Stimulated activated CD4-positive, alpha-beta T cell treated with anti-CD3 and anti-CD28 coated beads, Interleukin-15, amount 100 ng/mL, for 24 hours (primary cell): ENCODE data around the gene NIPAL3.
"Not testable (repeated sequence)": the region's sequence is repeated elsewhere in the genome, so short reads cannot be mapped to it uniquely, and the experiment has no call there.

Source experiments
- DNase-seq: peaks from one replicate; pipeline ENCODE4 v3.0.0-alpha.2; 2020

The NIPAL3 gene

DNA sequence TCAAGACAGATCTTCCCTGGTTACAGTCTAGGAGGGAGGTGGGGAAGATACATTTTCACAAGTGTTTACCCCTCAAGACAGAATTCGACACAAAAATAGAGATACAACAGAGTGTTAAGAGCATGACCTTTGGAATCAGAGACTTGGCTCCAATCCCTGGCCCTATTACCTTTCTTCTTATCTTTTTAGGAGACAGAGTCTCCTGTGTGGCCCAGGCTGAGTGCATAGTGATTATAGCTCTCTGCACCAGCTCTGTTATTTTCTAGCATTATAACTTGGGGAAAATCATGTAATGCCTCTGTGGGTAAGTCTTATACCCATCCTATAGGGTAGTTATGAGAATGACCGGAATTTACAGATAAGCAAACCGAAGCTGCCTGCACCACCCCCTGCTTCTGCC, 9.8 kb downstream of the NIPAL3 start:
- no peak for DNase-seq

GRCh38 chr1:24425922-24426321, 10.3 kb downstream of the NIPAL3 start:
- no peak for DNase-seq

GRCh38 chr1:24426744-24427544, 11.3 kb downstream of the NIPAL3 start:
- no peak for DNase-seq

GRCh38 chr1:24427545-24427862, 11.9 kb downstream of the NIPAL3 start:
- DNase-seq: no peak

DNA sequence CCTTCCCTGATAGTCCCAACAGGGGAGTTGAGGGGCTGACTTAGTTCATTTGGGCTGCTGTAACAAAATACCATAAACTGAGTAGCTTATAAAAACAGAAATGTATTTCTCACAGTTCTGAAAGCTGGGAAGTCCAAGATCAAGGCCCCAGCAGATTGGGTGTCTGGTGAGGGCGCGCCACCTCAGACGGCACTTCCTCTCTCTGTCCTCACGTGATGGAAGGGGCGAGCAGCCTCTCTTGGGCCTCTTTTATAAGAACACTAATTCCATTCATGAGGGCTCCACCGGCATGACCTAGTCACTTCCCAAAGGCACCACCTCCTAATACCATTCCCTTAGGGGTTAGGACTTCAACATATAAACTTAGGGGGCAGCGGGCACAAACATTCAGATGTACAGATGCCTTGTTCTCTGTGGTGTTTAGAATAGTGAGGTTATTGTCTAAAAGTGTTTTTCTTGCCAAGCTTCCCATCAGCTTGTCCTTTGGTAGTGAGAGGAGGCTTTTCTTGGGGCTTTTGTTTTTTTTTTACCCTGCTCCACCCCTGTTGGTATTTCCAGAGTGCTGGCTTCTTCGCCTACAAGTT, 20.3 kb downstream of the NIPAL3 start:
- no peak for DNase-seq

- no peak for DNase-seq
Measured at GRCh38 chr1:24437631-24438396, 22.2 kb downstream of the NIPAL3 start.

DNA sequence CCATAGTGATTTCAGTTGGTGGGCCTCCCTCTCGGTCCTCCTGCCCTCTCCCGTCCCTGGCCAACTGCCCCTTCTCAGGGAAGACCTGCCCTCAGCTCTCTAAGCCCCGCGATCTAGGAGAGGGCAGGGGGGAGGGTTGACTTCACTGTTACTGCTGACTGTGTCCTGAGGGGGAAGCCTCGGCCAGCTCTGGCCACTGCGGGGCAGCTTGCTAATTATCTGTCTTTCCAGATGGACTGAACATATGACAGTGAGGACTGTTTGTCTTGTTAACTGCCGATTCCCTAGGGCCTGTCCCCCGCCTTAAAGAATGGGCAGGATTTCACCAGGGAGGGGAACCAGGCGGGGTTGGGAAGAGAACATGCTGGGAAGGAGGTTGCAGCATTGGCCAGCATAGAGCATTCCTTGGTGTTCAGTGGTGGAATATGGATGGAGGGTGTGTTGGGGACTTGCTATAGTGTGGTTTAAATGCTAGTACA, 22.9 kb downstream of the NIPAL3 start:
- no peak for DNase-seq

GRCh38 chr1:24440436-24440835, 24.8 kb downstream of the NIPAL3 start:
- no peak for DNase-seq

- no peak for DNase-seq
Measured at GRCh38 chr1:24441480-24441879, 25.9 kb downstream of the NIPAL3 start.

DNA sequence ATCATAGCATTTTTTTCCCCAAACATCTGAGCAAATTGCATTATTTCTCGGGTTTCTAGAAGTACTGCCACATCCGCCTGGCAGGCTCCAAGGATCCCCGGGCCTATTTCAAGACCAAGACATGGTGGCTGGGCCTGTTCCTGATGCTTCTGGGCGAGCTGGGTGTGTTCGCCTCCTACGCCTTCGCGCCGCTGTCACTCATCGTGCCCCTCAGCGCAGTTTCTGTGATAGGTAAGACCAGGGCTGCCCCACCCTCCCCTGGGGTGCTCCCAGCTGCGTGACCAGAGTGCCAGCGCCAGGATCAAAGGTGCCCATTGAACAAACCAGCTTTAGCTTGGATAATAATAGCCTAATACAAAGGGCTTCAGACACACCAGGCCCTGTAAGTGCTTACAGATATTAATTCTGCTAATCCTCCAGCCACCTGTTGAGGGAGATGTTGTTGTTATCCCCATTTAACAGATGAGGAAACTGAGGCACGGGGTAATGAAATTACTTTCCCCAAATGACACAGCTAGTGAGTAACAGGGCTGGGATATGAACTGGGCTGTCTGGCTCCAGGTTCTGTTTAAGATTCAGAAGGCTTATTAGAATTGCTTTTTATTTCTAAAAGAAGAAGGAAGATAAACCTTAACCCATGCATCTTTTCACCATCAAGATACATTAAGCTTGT, 26.5 kb downstream of the NIPAL3 start:
- DNase-seq: no peak

GRCh38 chr1:24442764-24443163, 27.2 kb downstream of the NIPAL3 start:
- DNase-seq: no peak

DNA sequence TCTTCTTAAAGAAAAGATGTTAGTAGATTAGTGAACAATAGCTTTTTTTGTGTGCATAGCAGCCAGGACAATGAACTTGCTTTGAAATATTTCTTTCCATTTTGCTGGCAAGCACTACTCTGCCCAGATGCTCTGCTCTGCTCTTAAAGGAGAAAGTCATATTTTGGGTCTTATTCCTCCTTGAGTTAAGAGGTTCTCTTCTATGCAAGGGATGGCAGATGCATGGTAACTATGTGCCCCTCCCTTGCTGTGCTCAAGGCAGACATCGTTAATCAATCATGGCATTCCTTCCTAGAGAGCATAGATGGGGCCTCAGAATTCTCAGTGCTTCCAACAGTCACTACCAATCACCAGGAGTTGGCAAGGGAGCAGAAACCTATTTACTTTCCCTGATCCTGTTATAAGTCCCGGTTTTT, 27.6 kb downstream of the NIPAL3 start:
- no peak for DNase-seq

GRCh38 chr1:24446446-24446845, 30.8 kb downstream of the NIPAL3 start:
- DNase-seq: not testable (repeated sequence)

DNA sequence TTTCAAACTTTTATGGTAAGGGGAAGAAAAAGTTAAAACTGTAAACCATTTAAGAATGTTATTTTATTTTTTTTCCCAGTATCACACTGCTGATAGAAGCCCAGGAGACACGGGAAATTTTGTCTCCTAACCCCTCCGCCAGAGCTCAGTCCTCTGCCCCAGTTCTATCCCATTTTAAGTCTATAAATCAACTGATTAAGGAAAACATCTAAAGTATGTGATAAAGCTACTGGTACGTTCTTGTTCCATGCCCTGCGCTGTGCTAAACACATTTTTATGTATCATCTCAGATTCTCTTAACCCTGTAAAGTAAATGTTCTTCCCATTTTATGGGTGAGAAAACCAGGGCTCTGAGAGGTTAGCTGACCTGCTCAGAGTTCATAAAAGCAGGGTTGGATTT, 34.7 kb downstream of the NIPAL3 start:
- DNase-seq: no peak

DNA sequence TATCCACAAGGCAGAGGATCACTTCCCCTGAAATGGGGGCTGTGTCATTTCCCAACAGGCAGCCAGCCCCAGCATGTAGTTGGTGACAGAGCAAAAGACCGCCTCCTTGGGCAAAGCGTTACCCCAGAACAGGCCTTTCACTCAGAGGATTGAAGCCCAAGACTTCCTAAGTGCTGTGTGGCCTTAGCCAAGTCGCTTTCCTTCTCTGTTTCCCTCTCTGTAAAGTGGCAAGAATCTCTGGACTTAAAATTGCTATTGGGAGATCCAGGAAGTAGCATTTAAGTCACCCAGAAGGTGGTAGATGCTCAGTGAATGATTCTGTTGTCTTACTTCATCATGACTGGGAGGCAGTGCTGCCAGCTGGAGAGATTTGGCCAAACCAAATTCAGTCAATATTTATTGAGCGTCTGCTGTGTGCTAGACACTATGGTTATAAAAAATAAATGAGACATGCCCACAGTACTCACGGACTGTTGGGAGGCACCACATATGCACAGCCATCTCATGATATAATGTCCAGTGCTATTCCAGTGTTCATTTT, 35.3 kb downstream of the NIPAL3 start:
- DNase-seq: no peak

DNA sequence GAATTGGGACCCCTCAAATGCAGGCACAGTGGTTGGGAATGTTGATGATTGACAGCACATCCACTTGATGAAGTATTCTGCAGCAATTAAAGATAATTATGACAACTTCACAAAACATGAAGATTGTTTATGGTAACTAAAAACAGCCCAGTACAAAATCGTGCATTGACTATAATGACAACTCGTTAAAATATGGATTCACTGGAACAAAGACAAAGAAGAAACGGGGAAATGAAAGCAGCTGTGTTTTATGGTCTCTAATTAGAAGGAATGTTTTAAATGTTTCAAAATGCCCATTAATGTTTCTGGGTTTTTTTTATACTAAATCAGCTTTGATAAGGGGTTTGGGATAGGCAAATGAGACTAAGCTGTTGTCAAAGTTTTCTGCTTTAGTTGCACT, 36.1 kb downstream of the NIPAL3 start:
- no peak for DNase-seq

- DNase-seq: no peak
Measured at GRCh38 chr1:24452922-24453485, 37.4 kb downstream of the NIPAL3 start.

DNA sequence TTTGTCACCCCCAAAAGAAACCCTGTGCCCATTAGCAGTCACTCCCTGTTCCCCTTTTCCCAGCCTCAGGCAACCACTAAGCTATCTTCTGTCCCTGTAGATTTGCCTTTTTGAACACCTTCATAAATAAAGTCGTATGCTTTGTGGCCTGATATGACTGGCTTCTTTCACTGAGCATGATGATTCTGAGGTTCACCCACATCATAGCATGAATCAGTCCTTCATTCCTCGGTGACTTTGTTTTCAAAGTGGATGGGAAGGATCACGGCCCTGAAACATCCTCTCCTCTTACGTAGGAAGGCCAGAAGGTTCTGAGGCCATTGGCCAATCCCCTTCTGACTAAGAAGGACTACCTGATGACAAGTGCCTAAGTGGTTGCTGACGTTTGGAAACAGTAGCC, 39.1 kb downstream of the NIPAL3 start:
- DNase-seq: no peak

DNA sequence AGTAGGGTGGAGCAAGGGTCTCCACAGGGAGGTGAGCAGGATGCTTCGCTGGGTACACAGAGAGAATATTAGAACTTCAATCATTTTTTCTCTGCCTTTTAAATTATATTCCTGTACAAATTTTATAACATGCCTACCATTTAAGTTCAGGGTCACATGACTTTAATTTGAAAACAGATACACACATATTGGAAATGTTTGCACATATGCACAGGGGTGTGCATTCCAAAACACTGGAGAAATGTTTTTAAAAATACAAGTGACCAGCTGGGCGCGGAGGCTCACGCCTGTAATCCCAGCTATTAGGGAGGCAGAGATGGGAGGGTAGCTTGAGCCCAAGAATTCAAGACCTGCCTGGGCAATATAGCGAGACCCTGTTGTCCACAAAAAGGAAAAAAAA, 39.7 kb downstream of the NIPAL3 start:
- no peak for DNase-seq

GRCh38 chr1:24457866-24458265, 42.3 kb downstream of the NIPAL3 start:
- no peak for DNase-seq

DNA sequence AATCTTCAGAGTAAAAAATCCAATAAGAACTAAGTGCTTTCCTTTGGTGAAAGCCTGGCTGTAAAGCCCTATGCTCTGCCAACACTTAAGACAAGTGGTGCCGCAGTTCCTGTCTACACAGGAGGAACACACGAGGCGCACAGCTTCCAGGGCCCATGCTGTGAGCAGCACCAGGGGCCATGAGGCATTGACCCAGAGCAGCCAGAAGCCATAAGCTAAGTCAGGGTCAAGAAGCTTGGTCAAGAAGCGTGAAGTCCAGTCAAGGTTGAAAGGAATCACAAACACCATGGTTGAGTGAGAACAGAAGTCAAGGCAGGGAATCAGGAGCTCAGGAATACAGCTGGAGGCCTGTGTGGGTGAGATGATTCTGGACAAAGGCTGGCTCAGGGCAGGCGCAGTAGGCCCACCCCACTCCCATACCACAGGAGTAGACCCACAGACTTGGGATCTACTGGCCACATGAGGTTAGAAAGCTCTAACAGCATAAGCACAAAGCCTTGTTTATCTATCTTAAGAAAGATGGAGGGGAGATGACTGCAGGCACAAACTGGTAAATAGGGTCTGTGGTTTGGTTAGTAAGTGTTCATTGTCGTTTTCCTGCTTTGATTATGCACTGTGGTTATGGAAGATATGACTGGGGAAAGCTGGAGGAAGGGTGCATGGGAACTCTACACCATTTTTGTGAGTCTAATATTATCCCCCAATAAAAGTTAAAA, 44.1 kb downstream of the NIPAL3 start:
- no peak for DNase-seq

DNA sequence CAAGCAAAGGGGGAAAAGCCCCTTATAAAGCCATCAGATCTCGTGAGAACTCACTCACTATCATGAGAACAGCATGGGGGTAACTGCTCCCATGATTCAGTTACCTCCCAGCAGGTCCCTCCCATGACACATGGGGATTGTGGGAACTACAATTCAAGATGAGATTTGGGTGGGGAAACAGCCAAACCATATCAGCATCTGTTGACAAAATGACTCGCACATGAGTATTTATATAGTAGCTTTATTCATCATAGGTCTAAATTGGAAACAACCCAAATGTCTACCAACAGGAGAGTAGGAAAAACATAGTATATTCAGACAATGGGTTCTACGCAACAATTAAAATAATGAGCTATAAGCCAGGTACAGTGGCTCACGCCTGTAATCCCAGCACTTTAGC, 46.5 kb downstream of the NIPAL3 start:
- not testable (repeated sequence) for DNase-seq
